Natural killer cell treated with Interleukin-12 subunit alpha and Interleukin-12 subunit beta and Interleukin-15 and Interleukin-18, amount 100 ng/mL, for 72 hours (primary cell): Measurements from ENCODE around the gene TSR3. TPM values are rescaled to one million over a fixed set of nuclear protein-coding genes. Genes with fewer than 3 reads are reported as not detected.
"Not testable (repeated sequence)": the region's sequence is repeated elsewhere in the genome, so short reads cannot be mapped to it uniquely, and the experiment has no call there.

Experiments used
- ATAC-seq, 2 donors: fragments of 150-1000 bp; cut with Tn5 transposase in 1 of 2; sonication (Bioruptor Pico), chemical (Tn5 transposase) in 1 of 2; 2 replicates each; pipeline ENCODE4 v1.10.0; 2021
- DNase-seq: peaks from one replicate; pipeline ENCODE4 v3.0.0; 2022; ENCODE audit warnings: low spot score
- H3K27ac Mint-ChIP-seq, 2 donors: 1 replicate in 1 of 2; 2 replicates in 1 of 2; pipeline ENCODE4 v1.8.0; 2022; ENCODE audit warnings: mixed read lengths in 2 of 2, mild to moderate bottlenecking in 1 of 2, moderate library complexity in 1 of 2
- H3K27me3 Mint-ChIP-seq, 2 donors: 1 replicate in 1 of 2; 2 replicates in 1 of 2; pipeline ENCODE4 v1.8.0; 2022; ENCODE audit warnings: mixed read lengths in 2 of 2
- H3K36me3 Mint-ChIP-seq: one replicate; pipeline ENCODE4 v1.8.0; 2022; ENCODE audit warnings: mixed read lengths
- H3K4me1 Mint-ChIP-seq, 2 donors: 1 replicate in 1 of 2; 2 replicates in 1 of 2; pipeline ENCODE4 v1.8.0; 2022; ENCODE audit warnings: low read depth in 2 of 2, mixed read lengths in 2 of 2, mild to moderate bottlenecking in 1 of 2
- H3K4me3 Mint-ChIP-seq: one replicate; pipeline ENCODE4 v1.8.0; 2022; ENCODE audit warnings: mixed read lengths
- H3K9me3 Mint-ChIP-seq: 2 replicates; pipeline ENCODE4 v1.8.0; 2022; ENCODE audit warnings: mixed read lengths
- total RNA-seq, 2 donors: library from RNA; stranded (reverse); gene quantifications; one replicate each; pipeline ENCODE4 v1.2.3, GENCODE V29; 2022

Gene TSR3
- total RNA-seq, 2 donors from 2014 or later: 57.4 to 108 TPM

DNA sequence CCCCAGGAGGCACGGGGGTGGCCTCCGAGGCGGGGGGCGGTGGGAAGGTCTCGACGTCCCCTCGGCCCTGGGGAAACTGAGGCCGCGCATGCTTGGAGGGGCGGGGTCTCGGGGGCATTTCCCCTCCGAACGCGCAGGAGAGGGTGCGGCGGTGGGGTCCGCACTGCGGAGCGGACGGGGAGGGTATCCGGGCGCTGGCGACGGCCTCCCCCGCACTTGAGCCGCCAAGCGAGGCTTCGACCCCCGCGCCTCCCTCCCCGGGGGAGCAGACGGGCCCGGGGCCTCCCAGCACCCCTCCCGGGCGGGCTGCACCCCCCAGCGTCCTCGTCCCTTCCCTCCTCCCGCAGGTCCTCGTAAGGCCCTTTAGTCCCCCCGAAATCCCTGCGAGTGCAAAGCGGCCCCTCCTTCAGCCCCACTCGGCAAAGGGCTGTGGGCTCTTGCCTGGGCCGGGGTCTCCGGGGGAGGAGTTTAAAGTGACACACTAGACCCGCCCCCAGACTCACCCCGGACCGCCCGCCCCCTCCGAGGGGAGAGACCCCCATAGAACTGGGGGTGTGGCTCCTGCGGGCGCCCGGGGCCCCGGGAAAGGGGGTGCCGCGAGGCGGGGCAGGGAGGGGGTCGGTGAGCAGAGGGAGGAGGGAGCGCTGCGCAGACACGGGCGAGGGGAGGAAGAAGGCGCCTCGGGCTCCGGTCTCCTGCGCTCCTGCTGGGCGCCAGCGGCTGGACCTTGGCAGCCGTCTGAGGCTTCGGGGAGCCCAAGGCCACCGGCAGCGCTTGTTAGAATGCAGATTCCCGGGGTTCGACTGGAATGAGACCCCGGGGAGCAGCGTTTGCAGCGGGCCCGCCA is 17.6 kb downstream of the TSR3 start:
- Mint-ChIP-seq H3K9me3 (no peaks in the 10 kb centered on the region), H3K4me3 (no peak overlapping the region), H3K27ac (no peak overlapping the region), H3K27me3 (peaks cover 0 to 2% of the 10 kb centered on the region in 2 donors), H3K4me1 (peaks cover 0 to 8% of the 10 kb centered on the region in 2 donors), H3K36me3 (no peaks in the 10 kb centered on the region)
- DNase-seq (no peak), ATAC-seq (no peak)

GRCh38 chr16:1333149-1333812 is 18.4 kb downstream of the TSR3 start, which contains the start of gene BAIAP3:
TSS of gene BAIAP3 (plus strand) at chr16:1333645. CDS start at chr16:1338550, 4,905 bp downstream.
- peak; percentile 81 to 88 for ATAC-seq
- Mint-ChIP-seq H3K27me3 (peaks cover 0 to 2% of the 10 kb centered on the region in 2 donors), H3K9me3 (no peaks in the 10 kb centered on the region), H3K4me1 (peaks cover 0 to 8% of the 10 kb centered on the region in 2 donors), H3K36me3 (no peaks in the 10 kb centered on the region), H3K27ac (no peak within 1 kb of the TSS), H3K4me3 (peak within 1 kb of the TSS; percentile 69)
- no peak for DNase-seq

GRCh38 chr16:1332618-1333148 is 19.0 kb downstream of the TSR3 start:
- Mint-ChIP-seq H3K9me3 (no peaks in the 10 kb centered on the region), H3K4me1 (peaks cover 0 to 8% of the 10 kb centered on the region in 2 donors), H3K4me3 (peak overlapping the region; percentile 69), H3K27me3 (peaks cover 0 to 2% of the 10 kb centered on the region in 2 donors), H3K36me3 (no peaks in the 10 kb centered on the region), H3K27ac (no peak overlapping the region)
- no peak for DNase-seq
- peak in 1 of 2 donors; percentile 4 for ATAC-seq

DNA sequence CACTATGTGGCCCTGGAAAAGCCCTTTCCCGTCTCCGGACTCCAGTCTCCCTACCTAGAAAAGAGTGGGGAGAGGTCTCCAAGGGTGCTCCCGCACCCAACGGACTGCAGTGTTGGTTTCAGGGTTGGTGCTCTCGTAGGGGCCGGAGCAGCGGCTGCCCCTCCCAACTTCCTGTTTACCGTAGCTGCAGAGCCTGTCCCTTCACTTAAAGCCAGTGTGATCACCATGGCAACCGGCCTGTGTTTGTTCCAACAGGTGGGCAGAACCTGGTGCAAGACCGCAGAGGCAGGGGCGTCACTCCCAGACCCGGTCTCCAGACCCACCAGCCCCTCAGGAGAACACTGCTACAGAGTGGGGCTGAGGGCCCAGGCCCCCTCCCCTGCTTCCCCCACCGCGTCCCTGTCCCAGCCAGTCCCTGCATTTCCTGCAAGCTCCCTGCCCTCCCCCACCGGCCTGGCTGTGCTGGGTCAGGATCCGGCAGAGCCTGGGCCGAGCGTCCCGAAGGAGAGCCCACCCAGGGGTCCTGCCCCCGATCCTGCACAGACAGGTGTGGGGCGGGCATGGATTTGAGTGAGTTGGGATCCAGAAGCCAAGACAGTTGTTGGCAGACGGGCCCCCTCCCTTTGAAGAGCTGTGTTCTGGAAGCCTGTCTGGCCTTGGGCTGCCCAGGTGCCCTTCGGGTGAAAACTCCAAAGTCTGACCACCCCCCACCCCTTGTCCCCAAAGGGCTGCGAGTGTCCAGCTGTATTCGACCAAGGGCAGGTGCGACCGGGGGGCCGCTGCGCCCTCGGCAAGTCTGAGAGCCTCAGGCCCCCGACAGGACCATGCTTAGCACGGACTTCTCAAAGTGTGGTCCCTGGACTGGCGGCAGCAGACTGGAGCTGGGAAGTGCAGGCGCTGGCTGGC is 19.7 kb downstream of the TSR3 start:
- no peak for DNase-seq
- peaks cover 0 to 8% of the 10 kb centered on the region in 2 donors for H3K4me1 Mint-ChIP-seq
- no peaks in the 10 kb centered on the region for H3K36me3 Mint-ChIP-seq
- peak overlapping the region; percentile 69 for H3K4me3 Mint-ChIP-seq
- peaks cover 0 to 2% of the 10 kb centered on the region in 2 donors for H3K27me3 Mint-ChIP-seq
- H3K27ac Mint-ChIP-seq: no peak overlapping the region
- ATAC-seq: peak in 1 of 2 donors; percentile 14
- H3K9me3 Mint-ChIP-seq: no peaks in the 10 kb centered on the region

DNA sequence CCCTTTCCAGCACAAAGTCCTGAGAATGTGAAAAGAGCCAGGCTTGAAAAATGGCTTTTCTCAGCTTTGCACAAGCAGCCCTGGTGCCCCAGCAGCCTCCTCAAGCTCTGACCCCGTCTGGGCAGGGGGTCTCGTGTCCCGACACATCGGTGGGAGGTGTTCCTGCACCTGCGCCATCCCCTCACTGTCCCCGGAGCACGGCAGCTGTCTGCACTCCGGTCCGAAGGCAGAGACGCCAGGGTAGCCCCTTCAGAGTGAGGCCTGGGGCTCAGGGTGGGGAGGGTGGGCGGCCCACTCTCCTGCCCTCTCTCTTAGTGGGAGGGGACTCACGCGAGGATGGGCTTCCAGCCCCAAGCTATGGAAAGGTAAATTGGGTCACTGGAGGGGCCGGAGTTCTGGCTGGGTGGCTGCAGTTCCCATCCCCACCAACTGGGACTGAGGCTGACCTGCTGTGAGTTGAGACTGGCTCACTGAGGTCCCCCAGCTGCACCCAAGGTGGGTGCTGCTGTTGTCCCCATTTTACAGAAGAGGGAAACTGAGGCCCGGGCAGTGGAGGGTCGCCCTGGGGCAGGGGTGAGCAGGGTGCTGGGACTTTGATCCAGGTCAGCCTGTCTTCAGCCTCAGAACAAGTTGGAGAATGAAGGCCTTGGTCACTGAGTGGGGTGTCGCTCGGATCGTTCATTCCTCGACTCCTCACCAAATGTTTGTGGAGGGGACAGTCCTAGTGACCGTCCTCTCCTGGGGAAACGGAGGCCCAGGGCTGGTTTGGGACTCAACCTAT is 20.6 kb downstream of the TSR3 start:
- no peaks in the 10 kb centered on the region for H3K9me3 Mint-ChIP-seq
- no peak for ATAC-seq
- H3K36me3 Mint-ChIP-seq: no peaks in the 10 kb centered on the region
- H3K27me3 Mint-ChIP-seq: peaks cover 0 to 2% of the 10 kb centered on the region in 2 donors
- H3K4me1 Mint-ChIP-seq: peaks cover 0 to 12% of the 10 kb centered on the region in 2 donors
- H3K4me3 Mint-ChIP-seq: peak overlapping the region; percentile 45
- no peak for DNase-seq
- H3K27ac Mint-ChIP-seq: no peak overlapping the region

DNA sequence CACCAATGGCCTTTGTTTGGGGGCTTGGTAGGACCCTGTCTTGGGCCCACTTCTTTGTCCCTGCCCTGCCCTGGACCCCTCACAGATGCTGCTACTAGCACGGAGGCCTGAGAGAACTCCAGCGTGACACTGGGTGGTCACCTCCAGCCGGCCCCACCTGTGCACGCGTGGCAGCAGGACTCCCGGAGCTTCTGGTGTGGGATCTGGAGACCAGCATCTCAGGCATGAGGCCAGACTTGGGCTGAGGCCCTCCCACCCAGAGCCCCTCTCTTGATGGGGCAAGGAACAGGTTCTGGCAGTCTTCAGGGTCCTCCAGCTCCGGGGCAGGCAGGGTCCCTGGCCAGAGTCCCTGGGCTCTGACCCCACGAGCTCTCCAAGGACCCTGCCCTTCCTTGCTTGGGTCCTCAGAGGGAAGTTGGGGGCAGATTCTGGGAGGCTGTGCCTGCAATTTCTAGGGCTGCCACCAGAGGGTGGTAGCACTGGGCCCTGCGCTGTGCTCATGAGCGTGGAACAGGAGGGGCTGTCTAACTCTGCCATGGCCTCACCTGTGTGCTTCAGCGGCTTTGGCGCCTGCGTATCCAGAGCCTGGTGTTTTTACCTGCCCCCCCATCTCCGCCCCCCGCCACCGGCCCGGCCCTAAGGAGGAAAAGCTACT is 21.3 kb downstream of the TSR3 start:
- Mint-ChIP-seq H3K36me3 (no peaks in the 10 kb centered on the region), H3K27ac (no peak overlapping the region), H3K4me3 (no peak overlapping the region), H3K27me3 (peaks cover 0 to 2% of the 10 kb centered on the region in 2 donors), H3K9me3 (no peaks in the 10 kb centered on the region), H3K4me1 (peaks cover 0 to 12% of the 10 kb centered on the region in 2 donors)
- ATAC-seq (no peak), DNase-seq (no peak)

DNA sequence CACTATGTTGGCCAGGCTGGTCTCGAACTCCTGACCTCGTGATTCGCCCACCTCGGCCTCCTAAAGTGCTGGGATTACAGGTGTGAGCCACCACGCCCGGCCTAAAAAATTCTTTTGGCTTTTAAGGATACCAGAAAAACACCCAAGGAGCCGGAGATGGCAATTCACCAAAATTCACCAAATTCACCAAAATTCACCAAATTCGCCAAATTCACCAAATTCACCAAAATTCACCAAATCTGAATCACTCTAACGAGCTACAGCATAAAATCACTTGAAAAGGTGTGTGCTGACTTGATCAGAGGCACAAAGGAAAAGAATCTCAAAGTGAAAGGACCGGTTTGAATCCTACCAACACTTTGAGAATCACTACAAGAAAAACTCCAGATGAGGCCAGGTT is 22.7 kb downstream of the TSR3 start:
- H3K4me3 Mint-ChIP-seq, ATAC-seq, H3K27ac Mint-ChIP-seq, H3K36me3 Mint-ChIP-seq, H3K27me3 Mint-ChIP-seq, DNase-seq, H3K9me3 Mint-ChIP-seq: not testable (repeated sequence)
- peaks cover 0 to 12% of the 10 kb centered on the region in 2 donors for H3K4me1 Mint-ChIP-seq

- not testable (repeated sequence) for H3K27me3 Mint-ChIP-seq, ATAC-seq, DNase-seq, H3K27ac Mint-ChIP-seq, H3K36me3 Mint-ChIP-seq, H3K4me3 Mint-ChIP-seq, H3K9me3 Mint-ChIP-seq
- peaks cover 0 to 12% of the 10 kb centered on the region in 2 donors for H3K4me1 Mint-ChIP-seq
Observed at GRCh38 chr16:1328136-1328535, 23.5 kb downstream of the TSR3 start.

DNA sequence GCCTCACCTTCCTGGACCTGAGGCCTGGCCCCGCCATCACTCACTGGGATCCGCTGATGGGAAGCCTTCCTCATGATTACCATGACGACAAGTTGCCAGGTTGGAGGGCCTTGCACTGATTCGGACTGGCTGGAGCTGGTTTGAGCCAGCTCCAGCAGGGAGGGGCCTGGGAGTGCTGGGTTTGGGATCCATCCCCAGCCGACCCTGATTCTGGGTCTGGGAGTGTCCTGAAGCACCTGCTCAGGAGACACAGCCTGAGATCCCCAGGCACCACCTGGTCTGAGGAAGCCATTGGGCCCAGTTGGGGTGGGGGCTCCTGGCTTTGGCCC is 24.1 kb downstream of the TSR3 start:
- no peak for ATAC-seq
- Mint-ChIP-seq H3K36me3 (no peaks in the 10 kb centered on the region), H3K9me3 (no peaks in the 10 kb centered on the region), H3K4me1 (peaks cover 0 to 10% of the 10 kb centered on the region in 2 donors), H3K27me3 (no peaks in the 10 kb centered on the region), H3K4me3 (no peak overlapping the region), H3K27ac (no peak overlapping the region)
- DNase-seq: no peak

- no peaks in the 10 kb centered on the region for H3K36me3 Mint-ChIP-seq
- ATAC-seq: peak; percentile 2 to 7
- no peaks in the 10 kb centered on the region for H3K9me3 Mint-ChIP-seq
- H3K4me3 Mint-ChIP-seq: no peak overlapping the region
- peaks cover 0 to 6% of the 10 kb centered on the region in 2 donors for H3K4me1 Mint-ChIP-seq
- H3K27ac Mint-ChIP-seq: no peak overlapping the region
- H3K27me3 Mint-ChIP-seq: no peaks in the 10 kb centered on the region
- DNase-seq: no peak
Observed at GRCh38 chr16:1326946-1327618, 24.6 kb downstream of the TSR3 start.

DNA sequence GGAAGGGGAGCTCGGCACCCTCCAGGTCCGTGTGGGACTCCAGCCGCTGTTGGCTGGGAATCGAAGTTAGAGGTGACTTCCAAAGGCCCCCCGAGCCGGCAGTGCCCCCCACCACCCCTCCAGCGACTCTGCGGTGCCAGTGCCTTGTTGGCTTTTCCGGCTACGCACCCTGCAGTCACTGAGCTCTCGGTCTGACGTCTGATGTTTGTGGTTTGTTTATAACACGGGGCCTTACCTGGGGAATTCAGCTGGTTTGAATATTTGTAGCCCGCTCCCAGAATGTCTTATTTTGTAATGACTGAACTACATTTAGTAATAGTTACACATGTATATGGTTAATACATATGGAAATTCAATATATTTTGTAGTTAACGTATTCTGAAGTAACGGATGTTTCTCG is 25.3 kb downstream of the TSR3 start:
- peaks cover 0 to 6% of the 10 kb centered on the region in 2 donors for H3K4me1 Mint-ChIP-seq
- no peaks in the 10 kb centered on the region for H3K27me3 Mint-ChIP-seq
- no peak overlapping the region for H3K4me3 Mint-ChIP-seq
- ATAC-seq (no peak), DNase-seq (no peak)
- H3K27ac Mint-ChIP-seq: no peak overlapping the region
- H3K9me3 Mint-ChIP-seq: no peaks in the 10 kb centered on the region
- no peaks in the 10 kb centered on the region for H3K36me3 Mint-ChIP-seq
